WTC11 (cell line): ENCODE results near the gene AHNAK. TPM values are rescaled to one million over a fixed set of nuclear protein-coding genes. Genes with fewer than 3 reads are reported as not detected.

Experiments
- AFF4 ChIP-seq: sonication (generic); formaldehyde crosslinking; IDR thresholded peaks from 2 replicates; pipeline ENCODE4 v1.8.1; 2023; ENCODE audit warnings: mild to moderate bottlenecking, missing genetic modification reagents, borderline replicate concordance
- ARID4B ChIP-seq: sonication (generic); formaldehyde crosslinking; IDR thresholded peaks from 2 replicates; pipeline ENCODE4 v1.8.0; 2023; ENCODE audit warnings: missing genetic modification reagents, mild to moderate bottlenecking, borderline replicate concordance
- CBFB ChIP-seq: sonication (generic); formaldehyde crosslinking; IDR thresholded peaks from 2 replicates; pipeline ENCODE4 v1.8.1; 2022; ENCODE audit warnings: mild to moderate bottlenecking, low read depth, missing genetic modification reagents
- EMX1 ChIP-seq: fragments of 250-450 bp; sonication (Bioruptor Pico); IDR thresholded peaks from 2 replicates; pipeline ENCODE4 v1.8.0; 2021; ENCODE audit warnings: mild to moderate bottlenecking
- FOXP1 ChIP-seq: sonication (generic); formaldehyde crosslinking; IDR thresholded peaks from 2 replicates; pipeline ENCODE4 v1.8.0; 2022; ENCODE audit warnings: missing genetic modification reagents, mild to moderate bottlenecking, moderate library complexity, borderline replicate concordance
- JUN ChIP-seq: sonication (generic); formaldehyde crosslinking; IDR thresholded peaks from 2 replicates; pipeline ENCODE4 v1.8.0; 2023; ENCODE audit warnings: mild to moderate bottlenecking, missing genetic modification reagents
- PRDM15 ChIP-seq: sonication (generic); formaldehyde crosslinking; IDR thresholded peaks from 2 replicates; pipeline ENCODE4 v1.8.0; 2022; ENCODE audit warnings: missing genetic modification reagents
- TEAD4 ChIP-seq: sonication (generic); formaldehyde crosslinking; IDR thresholded peaks from 2 replicates; pipeline ENCODE4 v1.8.0; 2022; ENCODE audit warnings: mild to moderate bottlenecking, missing genetic modification reagents
- ZNF423 ChIP-seq: fragments of 250-450 bp; sonication (Bioruptor Pico); IDR thresholded peaks from 2 replicates; pipeline ENCODE4 v2.1.2; 2022; ENCODE audit warnings: mild to moderate bottlenecking, moderate library complexity
- total RNA-seq: library from RNA; stranded (reverse); gene quantifications from 3 replicates; pipeline ENCODE4 v1.2.3, GENCODE V29; 2021
- TF ChIP-seq, protein P1 (sequence below): sonication (generic); formaldehyde crosslinking; IDR thresholded peaks from 2 replicates; pipeline ENCODE4 v1.8.1; 2022; ENCODE audit warnings: mild to moderate bottlenecking, moderate library complexity, missing genetic modification reagents
- TF ChIP-seq, protein P2 (sequence below): sonication (generic); formaldehyde crosslinking; IDR thresholded peaks from 2 replicates; pipeline ENCODE4 v1.8.0; 2023; ENCODE audit warnings: mild to moderate bottlenecking, missing genetic modification reagents

AHNAK gene
- total RNA-seq, 1 experiment from 2014 or later: 21.0 TPM

DNA sequence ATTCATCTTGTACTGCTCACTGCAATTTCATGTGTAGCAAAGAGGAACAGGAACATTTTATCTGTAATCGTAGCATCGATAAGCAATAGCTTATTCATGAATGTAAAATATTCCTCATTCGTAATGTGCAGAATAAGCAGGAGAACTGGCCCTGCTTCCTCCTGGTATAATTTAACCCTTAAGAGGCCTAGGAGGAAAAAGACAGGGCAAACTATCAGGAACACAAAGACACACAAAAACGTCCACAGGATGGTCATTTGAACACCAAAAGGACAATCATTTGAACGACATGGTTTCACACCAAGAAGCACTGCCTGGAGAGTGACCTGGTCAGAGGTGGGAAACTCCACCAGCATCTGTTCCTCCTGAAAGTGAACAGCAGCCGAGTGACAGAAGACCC is 63.9 kb downstream of the AHNAK start (continued):
- TF ChIP-seq PRDM15 (CRISPR knock-in tag): no peak
- TF ChIP-seq TEAD4 (CRISPR knock-in tag): no peak
- no peak for TF ChIP-seq ZNF423 (CRISPR knock-in tag)
- no peak for TF ChIP-seq CBFB (CRISPR knock-in tag)
- TF ChIP-seq AFF4: no peak
- no peak for TF ChIP-seq JUN (CRISPR knock-in tag)
- TF ChIP-seq FOXP1 (CRISPR knock-in tag): no peak
- TF ChIP-seq, protein P1, sequence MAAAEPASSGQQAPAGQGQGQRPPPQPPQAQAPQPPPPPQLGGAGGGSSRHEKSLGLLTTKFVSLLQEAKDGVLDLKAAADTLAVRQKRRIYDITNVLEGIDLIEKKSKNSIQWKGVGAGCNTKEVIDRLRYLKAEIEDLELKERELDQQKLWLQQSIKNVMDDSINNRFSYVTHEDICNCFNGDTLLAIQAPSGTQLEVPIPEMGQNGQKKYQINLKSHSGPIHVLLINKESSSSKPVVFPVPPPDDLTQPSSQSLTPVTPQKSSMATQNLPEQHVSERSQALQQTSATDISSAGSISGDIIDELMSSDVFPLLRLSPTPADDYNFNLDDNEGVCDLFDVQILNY: no peak
- TF ChIP-seq ARID4B (CRISPR knock-in tag): no peak
- no peak for TF ChIP-seq EMX1 (CRISPR knock-in tag)
- TF ChIP-seq, protein P2, sequence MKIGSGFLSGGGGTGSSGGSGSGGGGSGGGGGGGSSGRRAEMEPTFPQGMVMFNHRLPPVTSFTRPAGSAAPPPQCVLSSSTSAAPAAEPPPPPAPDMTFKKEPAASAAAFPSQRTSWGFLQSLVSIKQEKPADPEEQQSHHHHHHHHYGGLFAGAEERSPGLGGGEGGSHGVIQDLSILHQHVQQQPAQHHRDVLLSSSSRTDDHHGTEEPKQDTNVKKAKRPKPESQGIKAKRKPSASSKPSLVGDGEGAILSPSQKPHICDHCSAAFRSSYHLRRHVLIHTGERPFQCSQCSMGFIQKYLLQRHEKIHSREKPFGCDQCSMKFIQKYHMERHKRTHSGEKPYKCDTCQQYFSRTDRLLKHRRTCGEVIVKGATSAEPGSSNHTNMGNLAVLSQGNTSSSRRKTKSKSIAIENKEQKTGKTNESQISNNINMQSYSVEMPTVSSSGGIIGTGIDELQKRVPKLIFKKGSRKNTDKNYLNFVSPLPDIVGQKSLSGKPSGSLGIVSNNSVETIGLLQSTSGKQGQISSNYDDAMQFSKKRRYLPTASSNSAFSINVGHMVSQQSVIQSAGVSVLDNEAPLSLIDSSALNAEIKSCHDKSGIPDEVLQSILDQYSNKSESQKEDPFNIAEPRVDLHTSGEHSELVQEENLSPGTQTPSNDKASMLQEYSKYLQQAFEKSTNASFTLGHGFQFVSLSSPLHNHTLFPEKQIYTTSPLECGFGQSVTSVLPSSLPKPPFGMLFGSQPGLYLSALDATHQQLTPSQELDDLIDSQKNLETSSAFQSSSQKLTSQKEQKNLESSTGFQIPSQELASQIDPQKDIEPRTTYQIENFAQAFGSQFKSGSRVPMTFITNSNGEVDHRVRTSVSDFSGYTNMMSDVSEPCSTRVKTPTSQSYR (CRISPR knock-in tag): no peak
